HG02943 (cell line): ENCODE data around the gene GMPR.

Experiments used
- ATAC-seq: cut with Tn5 transposase; IDR thresholded peaks from one replicate; pipeline ENCODE4 v1.9.1; 2021; ENCODE audit warnings: mild to moderate bottlenecking, low read depth, moderate library complexity; ENCODE audit not compliant: unreplicated experiment

The GMPR gene

GRCh38 chr6:16238057-16238962 is at the start of gene GMPR:
TSS of gene GMPR (plus strand) at chr6:16238587. CDS start at chr6:16238694, 107 bp downstream.
- peak; percentile 58 for ATAC-seq

DNA sequence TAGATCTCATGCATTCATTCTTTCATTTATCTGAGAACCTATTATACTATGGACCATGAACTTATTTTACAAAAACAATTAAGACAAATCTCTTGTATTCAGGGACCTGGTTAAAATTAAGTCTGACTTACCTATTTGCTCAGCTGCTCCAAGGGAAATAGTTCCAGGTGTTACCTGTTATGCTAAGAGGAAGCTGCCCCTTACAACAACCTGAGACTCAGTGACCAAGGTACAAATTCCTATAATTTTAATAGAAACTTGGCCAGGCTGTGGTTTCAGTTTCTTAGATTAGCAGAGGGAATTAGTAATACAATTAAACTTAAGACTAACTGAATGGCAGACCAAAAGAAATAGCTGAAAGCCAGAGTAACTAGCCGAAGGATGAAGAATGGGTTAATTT is 48.2 kb upstream of the GMPR start:
- ATAC-seq: no peak

- no peak for ATAC-seq
Measured at GRCh38 chr6:16196260-16196983, 42.0 kb upstream of the GMPR start.

DNA sequence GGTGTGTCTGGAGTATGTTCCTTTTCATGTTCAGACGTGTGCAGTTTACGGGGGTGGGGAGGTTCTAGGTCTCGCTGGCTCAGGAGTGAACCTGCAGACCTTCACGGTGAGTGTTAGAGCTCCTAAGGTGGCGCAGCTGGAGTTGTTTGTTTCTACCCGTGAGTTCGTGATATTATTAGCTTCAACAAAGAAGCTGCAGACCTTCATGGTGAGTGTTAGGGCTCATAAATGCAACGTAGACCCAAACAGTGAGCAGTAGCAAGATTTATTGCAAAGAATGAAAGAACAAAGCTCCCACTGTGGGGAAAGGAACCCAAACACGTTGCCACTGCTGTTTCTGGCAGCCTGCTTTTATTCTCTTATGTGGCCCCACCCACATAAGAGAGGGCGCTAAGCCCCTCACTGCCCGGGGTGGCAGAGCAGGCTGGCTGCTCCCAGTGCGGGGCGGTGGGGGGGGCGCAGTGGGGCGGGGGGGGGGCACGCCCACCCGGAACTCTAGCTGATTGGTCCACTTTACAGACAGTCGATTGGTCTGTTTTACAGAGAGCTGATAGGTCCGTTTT is 41.3 kb upstream of the GMPR start:
- ATAC-seq: no peak

- no peak for ATAC-seq
Measured at GRCh38 chr6:16198061-16198705, 40.2 kb upstream of the GMPR start.

- ATAC-seq: no peak
Measured at GRCh38 chr6:16199804-16200203, 38.6 kb upstream of the GMPR start.

DNA sequence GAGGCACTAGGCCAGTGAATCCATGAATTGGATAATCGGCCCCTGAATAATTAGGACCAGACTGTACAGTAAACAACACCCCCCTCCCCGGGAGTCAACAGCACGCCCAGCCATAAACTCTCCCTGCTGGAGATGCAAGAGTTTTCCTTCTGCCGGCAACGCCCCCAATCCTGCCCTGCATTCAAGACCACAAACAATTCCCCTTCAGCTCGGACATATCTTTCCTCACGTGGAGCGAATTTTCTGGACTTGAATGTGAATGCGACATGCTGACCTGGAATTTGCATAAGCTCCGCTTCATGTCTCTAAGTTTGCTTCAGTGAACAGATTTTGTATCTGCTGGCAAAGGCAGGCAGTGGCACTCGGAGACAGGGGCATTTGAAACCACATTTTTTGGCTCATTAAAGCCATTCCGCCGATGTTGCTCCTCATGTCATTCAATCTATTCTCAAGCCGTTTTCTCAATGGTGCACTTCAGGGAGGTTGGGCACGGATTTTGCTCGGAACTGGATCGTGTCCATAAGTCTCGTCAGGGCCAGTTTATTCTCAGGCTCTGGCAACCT is 38.0 kb upstream of the GMPR start:
- ATAC-seq: no peak

- ATAC-seq: no peak
Measured at GRCh38 chr6:16201706-16202105, 36.7 kb upstream of the GMPR start.

GRCh38 chr6:16204653-16205376 is 33.6 kb upstream of the GMPR start:
- ATAC-seq: peak; percentile 13

GRCh38 chr6:16205377-16206144 is 32.8 kb upstream of the GMPR start:
- peak; percentile 86 for ATAC-seq

DNA sequence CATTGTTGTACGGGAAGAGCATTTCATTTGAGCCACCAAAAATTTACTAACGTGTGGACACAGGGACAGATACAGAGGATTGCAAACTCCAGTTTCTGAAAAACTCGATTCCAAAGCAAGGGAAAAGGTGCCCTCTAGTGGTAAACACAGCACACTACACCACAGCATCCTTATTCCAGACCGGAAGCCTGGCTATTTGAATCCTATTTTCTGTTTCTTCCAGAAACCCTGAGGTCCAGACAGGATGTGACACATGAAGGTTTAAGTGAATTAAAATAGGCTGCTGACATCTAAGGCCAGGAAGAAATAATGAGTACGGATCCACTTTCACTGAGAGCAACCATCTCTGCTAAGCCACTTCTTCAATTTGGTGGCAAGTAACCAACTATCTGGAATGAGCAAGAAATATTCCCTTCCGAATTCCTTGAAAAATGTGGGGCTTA is 31.8 kb upstream of the GMPR start:
- ATAC-seq: no peak

DNA sequence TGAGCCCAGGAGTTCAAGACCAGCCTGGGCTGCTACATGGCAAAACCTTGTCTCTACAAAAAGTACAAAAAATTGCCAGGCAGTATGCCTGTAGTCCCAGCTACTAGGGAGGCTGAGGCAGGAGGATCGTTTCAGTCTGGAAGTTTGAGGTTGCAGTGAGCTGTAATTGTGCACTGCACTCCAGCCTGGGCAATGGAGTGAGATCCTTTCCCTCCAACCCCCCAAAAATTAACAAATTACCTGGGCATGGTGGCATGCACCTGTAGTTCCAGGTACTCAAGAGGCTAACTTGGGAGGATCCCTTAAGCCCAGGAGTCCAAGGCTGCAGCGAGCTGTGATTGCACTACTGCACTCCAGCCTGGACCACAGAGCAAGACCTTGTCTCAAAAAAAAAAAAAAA is 29.4 kb upstream of the GMPR start:
- no peak for ATAC-seq

DNA sequence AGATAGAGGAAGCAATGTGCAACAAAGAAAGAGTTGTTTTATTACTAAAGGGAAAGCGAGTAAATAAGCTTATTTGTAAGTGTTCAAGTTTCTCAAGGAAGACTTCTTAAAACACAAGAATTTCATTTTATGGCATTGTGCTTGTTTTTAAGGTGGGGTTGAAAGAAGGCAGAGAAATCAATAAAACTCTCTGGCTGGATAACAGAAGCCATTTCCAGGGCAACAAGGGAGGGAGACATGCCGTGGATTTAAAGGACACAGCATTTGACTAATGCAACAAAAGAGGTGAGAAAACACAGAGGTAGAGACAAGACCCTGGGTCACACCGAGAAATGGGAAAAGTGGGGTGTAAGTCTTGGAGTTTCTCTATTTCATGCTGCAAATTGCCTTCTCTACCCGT is 28.8 kb upstream of the GMPR start:
- ATAC-seq: no peak

GRCh38 chr6:16212276-16212675 is 26.1 kb upstream of the GMPR start:
- no peak for ATAC-seq

DNA sequence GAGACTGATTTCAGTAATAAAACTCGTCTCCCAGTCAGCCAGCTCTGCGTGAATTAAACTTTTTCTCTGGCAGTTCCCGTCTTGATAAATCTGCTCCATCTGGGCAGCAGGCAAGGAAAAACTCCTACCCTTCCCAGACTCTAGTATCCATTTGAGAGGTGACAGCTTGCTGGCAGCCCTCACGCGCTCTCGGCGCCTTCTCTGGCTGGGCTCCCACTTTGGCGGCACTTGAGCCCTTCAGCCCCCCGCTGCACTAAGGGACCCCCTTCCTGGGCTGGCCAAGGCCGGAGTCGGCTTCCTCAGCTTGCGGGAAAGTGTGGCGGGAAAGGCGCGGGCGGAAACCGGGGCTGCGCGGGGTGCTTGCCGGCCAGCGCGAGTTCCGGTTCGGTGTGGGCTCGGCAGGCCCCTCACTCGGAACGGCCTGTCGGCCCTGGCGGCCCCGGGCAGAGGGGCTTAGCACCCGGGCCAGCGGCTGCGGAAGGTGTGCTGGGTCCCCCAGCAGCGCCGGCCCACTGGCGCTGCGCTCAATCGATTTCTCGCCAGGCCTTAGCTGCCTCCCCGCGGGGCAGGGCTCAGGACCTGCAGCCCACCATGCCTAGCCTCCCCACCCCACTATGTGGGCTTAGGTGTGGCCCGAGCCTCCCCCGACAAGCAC is 21.8 kb upstream of the GMPR start:
- ATAC-seq: no peak

GRCh38 chr6:16217156-16217721 is 21.1 kb upstream of the GMPR start:
- no peak for ATAC-seq

- ATAC-seq: no peak
Measured at GRCh38 chr6:16222826-16223225, 15.6 kb upstream of the GMPR start.

- ATAC-seq: no peak
Measured at GRCh38 chr6:16223362-16223761, 15.0 kb upstream of the GMPR start.
